OCI-LY3 (cell line): ENCODE data around the gene H1-8.

Experiments used
- CTCF ChIP-seq: fragments of 200-600, 300-600 bp; sonication (generic); IDR thresholded peaks from 2 replicates; pipeline ENCODE4 v1.5.1; 2014; ENCODE audit warnings: antibody characterized with exemption, low read length, low read depth
- EZH2phosphoT487 ChIP-seq: fragments of 200-600 bp; shearing (Covaris generic); IDR thresholded peaks from 2 replicates; pipeline ENCODE4 v1.6.1; 2018; ENCODE audit warnings: antibody characterized with exemption, mixed run types, low read depth

GRCh38 chr3:129554356-129555152 lies 11.6 kb downstream of the H1-8 start:
- no peak for TF ChIP-seq EZH2phosphoT487
- no peak for TF ChIP-seq CTCF
